GM18508 (cell line): Measurements from ENCODE around the gene CHST4.
"Not testable (repeated sequence)": the region's sequence is repeated elsewhere in the genome, so short reads cannot be mapped to it uniquely, and the experiment has no call there.

ENCODE experiments used
- ATAC-seq: cut with Tn5 transposase; IDR thresholded peaks from one replicate; pipeline ENCODE4 v1.9.1; 2021; ENCODE audit warnings: moderate number of reproducible peaks; ENCODE audit not compliant: insufficient read depth, unreplicated experiment

The CHST4 gene

DNA sequence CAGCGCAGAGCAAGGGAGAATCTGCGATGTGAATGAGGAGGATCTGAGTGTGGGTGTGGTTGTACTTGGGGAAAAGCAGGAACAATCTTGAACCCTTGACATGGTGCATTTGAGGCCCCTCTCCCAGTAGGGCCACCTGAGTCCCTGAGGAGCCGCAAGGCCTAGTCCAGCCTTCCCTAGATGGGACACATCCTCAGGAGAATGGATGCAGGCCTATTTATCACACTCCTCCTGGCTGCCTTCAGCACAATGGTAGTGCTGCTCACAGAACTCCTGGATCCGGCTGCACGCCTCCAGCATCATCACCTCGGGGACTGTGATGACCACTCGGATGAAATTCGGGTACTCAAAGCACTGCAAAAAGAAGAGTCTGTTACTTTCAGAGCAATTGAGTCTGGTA, 41.7 kb downstream of the CHST4 start:
- no peak for ATAC-seq

DNA sequence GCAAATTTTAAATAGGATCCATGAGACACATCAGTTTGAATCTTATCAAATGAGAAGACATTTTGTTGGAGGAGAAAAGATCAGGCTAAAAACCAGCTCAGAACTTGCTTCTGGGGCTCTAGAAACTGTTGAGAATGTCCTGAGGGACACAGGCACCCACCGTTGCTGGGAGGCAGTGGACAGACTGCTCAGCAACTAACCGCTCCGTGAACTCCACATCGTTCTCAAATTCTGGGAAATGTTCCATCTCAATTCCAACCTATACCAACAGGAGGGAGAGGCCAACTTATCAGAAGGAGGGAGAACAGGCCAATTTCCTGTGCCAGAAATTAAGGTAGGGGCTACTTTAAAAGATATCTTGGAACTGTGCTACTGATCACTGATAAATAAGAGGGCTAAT, 42.3 kb downstream of the CHST4 start:
- ATAC-seq = no peak

DNA sequence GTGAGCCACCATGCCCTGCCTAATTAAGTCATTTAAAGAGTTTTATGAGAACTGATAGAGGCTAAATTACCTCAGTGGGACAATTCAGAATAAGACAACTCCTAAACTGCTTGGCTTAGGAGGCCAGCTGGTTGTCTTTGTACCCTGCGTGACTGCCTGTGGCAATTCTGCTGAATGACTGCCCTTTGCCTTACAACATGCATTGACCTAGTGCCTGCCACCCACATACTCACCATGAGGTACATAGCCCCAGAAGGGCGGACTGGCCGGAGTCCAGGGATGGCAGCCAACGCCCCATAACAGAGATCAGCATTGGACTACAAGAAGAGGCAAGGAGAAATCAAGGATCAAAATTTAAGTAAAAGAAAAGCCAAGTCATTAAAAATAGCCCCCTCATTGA, 43.4 kb downstream of the CHST4 start:
- no peak for ATAC-seq

GRCh38 chr16:71570144-71570543, 43.9 kb downstream of the CHST4 start:
- no peak for ATAC-seq

- no peak for ATAC-seq
Observed at GRCh38 chr16:71572497-71573116, 46.4 kb downstream of the CHST4 start.

DNA sequence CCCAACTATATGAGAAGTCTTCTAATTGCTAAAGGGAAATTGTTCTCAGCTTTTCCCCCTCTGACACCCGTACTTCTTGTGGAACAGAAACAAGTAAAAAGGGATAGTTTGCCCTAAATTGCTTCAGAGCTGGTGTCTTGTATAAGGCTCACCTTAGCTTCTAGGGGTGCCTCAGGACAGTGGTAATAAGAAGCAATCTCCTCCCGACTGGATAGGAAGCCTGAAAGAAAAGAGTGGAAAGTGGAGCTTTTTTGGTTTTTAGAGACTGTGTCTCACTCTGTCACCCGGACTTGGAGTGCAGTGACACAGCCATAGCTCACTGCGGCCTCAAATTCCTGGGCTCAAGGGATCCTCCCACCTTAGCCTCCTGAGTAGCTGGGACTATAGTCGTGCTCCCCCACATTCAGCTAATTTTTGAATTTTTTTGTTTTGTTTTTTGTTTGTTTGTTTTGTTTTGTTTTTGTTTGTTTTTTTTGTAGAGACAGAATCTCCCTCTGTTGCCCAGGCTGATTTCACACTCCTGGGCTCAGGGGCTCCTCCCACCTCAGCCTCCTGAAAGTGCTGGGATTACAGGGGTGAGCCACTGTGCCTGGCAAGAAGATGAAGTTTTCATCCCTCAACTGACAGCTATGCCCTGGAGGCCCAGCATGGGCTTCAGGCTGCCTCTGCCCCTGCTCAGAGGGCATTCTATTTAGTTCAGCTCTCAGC, 47.3 kb downstream of the CHST4 start:
- ATAC-seq = no peak

GRCh38 chr16:71574702-71575101, 48.5 kb downstream of the CHST4 start:
- no peak for ATAC-seq

GRCh38 chr16:71576971-71577370, 50.7 kb downstream of the CHST4 start, which contains the start of gene TAT:
Gene TAT (minus strand): TSS chr16:71577092. CDS start chr16:71576415, 677 bp downstream.
- ATAC-seq = no peak

DNA sequence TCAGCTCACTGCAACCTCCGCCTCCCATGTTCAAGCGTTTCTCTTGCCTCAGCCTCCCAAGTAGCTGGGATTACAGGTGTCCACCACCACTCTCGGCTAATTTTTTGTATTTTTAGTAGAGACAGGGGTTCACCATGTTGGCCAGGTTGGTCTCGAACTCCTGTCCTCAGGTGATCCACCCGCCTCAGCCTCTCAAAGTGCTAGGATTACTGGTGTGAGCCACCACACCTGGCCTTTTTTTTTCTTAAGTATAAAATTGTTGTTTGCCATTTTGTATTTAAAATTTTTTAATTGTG, 56.3 kb downstream of the CHST4 start:
- ATAC-seq = not testable (repeated sequence)

DNA sequence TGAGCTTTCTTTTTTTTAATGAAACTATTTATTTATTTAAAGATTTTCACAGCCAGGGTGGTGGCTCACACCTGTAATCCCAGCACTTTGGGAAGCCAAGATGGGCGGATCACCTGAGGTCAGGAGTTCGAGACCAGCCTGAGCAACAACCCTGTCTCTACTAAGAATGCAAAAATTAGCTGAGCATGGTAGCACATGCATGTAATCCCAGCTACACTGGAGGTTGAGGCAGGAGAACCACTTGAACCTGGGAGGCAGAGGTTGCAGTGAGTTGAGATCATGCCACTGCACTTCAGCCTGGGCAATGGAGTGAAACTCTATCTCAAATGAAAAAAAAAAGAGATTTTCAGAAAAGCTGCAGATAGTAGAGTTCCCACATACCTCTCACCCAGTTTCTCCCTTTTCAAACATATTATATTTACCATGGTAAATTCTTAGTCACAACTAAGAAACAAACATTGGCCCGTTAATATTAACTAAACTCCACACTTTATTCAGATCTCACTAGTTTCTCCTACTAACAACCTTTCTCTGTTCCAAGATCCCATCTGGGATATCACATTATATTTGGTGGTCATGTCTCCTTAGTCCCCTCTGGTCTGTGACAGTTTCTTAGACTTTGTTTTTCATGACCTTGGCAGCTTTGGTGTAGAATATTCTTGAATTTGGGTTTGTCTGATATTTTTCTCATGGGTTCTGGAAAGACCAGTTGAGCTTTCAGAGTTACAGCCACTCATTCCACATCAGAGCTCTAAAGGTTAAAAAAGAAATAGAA, 58.5 kb downstream of the CHST4 start:
- no peak for ATAC-seq

GRCh38 chr16:71585318-71585703, 59.1 kb downstream of the CHST4 start:
- ATAC-seq = no peak
